HepG2 (cell line): ENCODE data around the gene ADAMTS2. TPM values are rescaled to one million over a fixed set of nuclear protein-coding genes. Genes with fewer than 3 reads are reported as not detected.
A peak's percentile ranks its signal among the peaks of the same experiment; 100 is the strongest.

ENCODE experiments used
- ELF1 ChIP-seq: sonication (generic); formaldehyde crosslinking; IDR thresholded peaks from 2 replicates; pipeline ENCODE4 v1.4.0; 2020; ENCODE audit warnings: missing genetic modification reagents
- ESRRA ChIP-seq: sonication (generic); formaldehyde crosslinking; IDR thresholded peaks from 2 replicates; pipeline ENCODE4 v1.5.1; 2020; ENCODE audit warnings: mild to moderate bottlenecking, low read depth, missing genetic modification reagents
- HOXD1 ChIP-seq: sonication (generic); formaldehyde crosslinking; IDR thresholded peaks from 2 replicates; pipeline ENCODE4 v1.5.0; 2020; ENCODE audit warnings: missing genetic modification reagents
- KDM5B ChIP-seq: sonication (generic); formaldehyde crosslinking; IDR thresholded peaks from 2 replicates; pipeline ENCODE4 v1.4.0; 2020; ENCODE audit warnings: missing genetic modification reagents, mild to moderate bottlenecking, borderline replicate concordance
- NRL ChIP-seq: sonication (generic); formaldehyde crosslinking; IDR thresholded peaks from 2 replicates; pipeline ENCODE4 v1.5.0; 2020; ENCODE audit warnings: missing genetic modification reagents, mild to moderate bottlenecking, moderate library complexity, borderline replicate concordance
- REL ChIP-seq: sonication (generic); formaldehyde crosslinking; conservative IDR thresholded peaks from 2 replicates; pipeline ENCODE4 v1.8.0; 2022; ENCODE audit warnings: mild to moderate bottlenecking, missing genetic modification reagents, moderate library complexity
- REXO4 ChIP-seq: sonication (generic); formaldehyde crosslinking; IDR thresholded peaks from 2 replicates; pipeline ENCODE4 v1.8.0; 2022; ENCODE audit warnings: missing genetic modification reagents, mild to moderate bottlenecking, borderline replicate concordance
- RFXAP ChIP-seq: sonication (generic); formaldehyde crosslinking; IDR thresholded peaks from 2 replicates; pipeline ENCODE4 v1.4.0; 2020; ENCODE audit warnings: missing genetic modification reagents, borderline replicate concordance
- SAP130 ChIP-seq: IDR thresholded peaks from 2 replicates; pipeline ENCODE4 v1.6.1; 2016; ENCODE audit warnings: low read depth
- SKI ChIP-seq: fragments of 450-650 bp; IDR thresholded peaks from one replicate; pipeline ENCODE4 v1.6.1; 2018; ENCODE audit warnings: mild to moderate bottlenecking; ENCODE audit not compliant: partially characterized antibody
- SNRNP70 ChIP-seq: fragments of 200-400 bp; formaldehyde crosslinking; IDR thresholded peaks from 2 replicates; pipeline ENCODE4 v1.6.1; 2017; ENCODE audit warnings: mild to moderate bottlenecking, low read depth, low read length, moderate library complexity
- ZBTB21 ChIP-seq: sonication (generic); formaldehyde crosslinking; IDR thresholded peaks from 2 replicates; pipeline ENCODE4 v1.4.0; 2020; ENCODE audit warnings: missing genetic modification reagents
- ZNF335 ChIP-seq: sonication (generic); formaldehyde crosslinking; IDR thresholded peaks from 2 replicates; pipeline ENCODE4 v1.4.0; 2020; ENCODE audit warnings: missing genetic modification reagents
- ZNF598 ChIP-seq: sonication (generic); formaldehyde crosslinking; IDR thresholded peaks from 2 replicates; pipeline ENCODE4 v1.5.1; 2020; ENCODE audit warnings: mild to moderate bottlenecking, missing genetic modification reagents, borderline replicate concordance
- ZNF644 ChIP-seq: IDR thresholded peaks from 2 replicates; pipeline ENCODE4 v1.6.1; 2016; ENCODE audit warnings: low read depth
- ZNF83 ChIP-seq: sonication (generic); formaldehyde crosslinking; IDR thresholded peaks from 2 replicates; pipeline ENCODE4 v1.4.0; 2020; ENCODE audit warnings: missing genetic modification reagents, mild to moderate bottlenecking, borderline replicate concordance
- polyA plus RNA-seq, 8 experiments: library from polyadenylated mRNA; depleted of rRNA in 3 of 8; stranded (reverse) in 7 of 8; unstranded in 1 of 8; fragments of >200 nt; fragmentation: Illumina TruSeq in 4 of 8; extraction: Trizol in 4 of 8; gene quantifications; 2 replicates each; pipeline versions ENCODE4 v1.2.1 to v1.2.3, GENCODE V29; 2011 to 2016; ENCODE audit warnings: low read depth in 4 of 8, missing spikeins in 1 of 8, mixed read lengths in 1 of 8; ENCODE audit not compliant: insufficient read depth in 1 of 8
- total RNA-seq, 5 experiments: library from RNA; depleted of rRNA; stranded (reverse); fragments of >200 nt; fragmentation: Illumina TruSeq; extraction: Trizol; gene quantifications; 2 replicates each; pipeline ENCODE4 v1.2.3, GENCODE V29; 2016; ENCODE audit warnings: low read depth in 1 of 5
- TF ChIP-seq, protein P1 (sequence below): sonication (generic); formaldehyde crosslinking; IDR thresholded peaks from 2 replicates; pipeline ENCODE4 v1.8.0; 2022; ENCODE audit warnings: mild to moderate bottlenecking, missing genetic modification reagents
- TF ChIP-seq, protein P2 (sequence below): sonication (generic); formaldehyde crosslinking; IDR thresholded peaks from 2 replicates; pipeline ENCODE4 v1.4.0; 2020; ENCODE audit warnings: mild to moderate bottlenecking, missing genetic modification reagents
- TF ChIP-seq, protein P3 (sequence below): sonication (generic); formaldehyde crosslinking; IDR thresholded peaks from 2 replicates; pipeline ENCODE4 v1.5.1; 2020; ENCODE audit warnings: mild to moderate bottlenecking, missing genetic modification reagents

The ADAMTS2 gene
- total and polyA plus RNA-seq, 2 of the 13 experiments (the other 11 are each of a cell fraction or from before 2014, with no cell fraction given), result 0.24 to 3.5 TPM

- TF ChIP-seq ZNF644 (CRISPR knock-in tag), result no peak
- TF ChIP-seq, protein P1, sequence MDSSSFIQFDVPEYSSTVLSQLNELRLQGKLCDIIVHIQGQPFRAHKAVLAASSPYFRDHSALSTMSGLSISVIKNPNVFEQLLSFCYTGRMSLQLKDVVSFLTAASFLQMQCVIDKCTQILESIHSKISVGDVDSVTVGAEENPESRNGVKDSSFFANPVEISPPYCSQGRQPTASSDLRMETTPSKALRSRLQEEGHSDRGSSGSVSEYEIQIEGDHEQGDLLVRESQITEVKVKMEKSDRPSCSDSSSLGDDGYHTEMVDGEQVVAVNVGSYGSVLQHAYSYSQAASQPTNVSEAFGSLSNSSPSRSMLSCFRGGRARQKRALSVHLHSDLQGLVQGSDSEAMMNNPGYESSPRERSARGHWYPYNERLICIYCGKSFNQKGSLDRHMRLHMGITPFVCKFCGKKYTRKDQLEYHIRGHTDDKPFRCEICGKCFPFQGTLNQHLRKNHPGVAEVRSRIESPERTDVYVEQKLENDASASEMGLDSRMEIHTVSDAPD (CRISPR knock-in tag), result no peak
- TF ChIP-seq SNRNP70, result no peak
- TF ChIP-seq ESRRA (CRISPR knock-in tag), result no peak
- TF ChIP-seq ZNF598 (CRISPR knock-in tag), result no peak
- TF ChIP-seq ELF1 (CRISPR knock-in tag), result 0 out of 2 replicates have a peak, but pooled peaks have one; percentile 32
- peak; percentile 27; the same call in 1 of the 2 replicates for TF ChIP-seq SAP130 (CRISPR knock-in tag)
- TF ChIP-seq REXO4 (CRISPR knock-in tag), result no peak
- TF ChIP-seq REL (CRISPR knock-in tag), result no peak; the same call in 1 of the 2 replicates
- no peak for TF ChIP-seq NRL (CRISPR knock-in tag)
- no peak for TF ChIP-seq SKI
- TF ChIP-seq ZNF335 (CRISPR knock-in tag), result no peak
- TF ChIP-seq HOXD1 (CRISPR knock-in tag), result no peak
- TF ChIP-seq ZBTB21 (CRISPR knock-in tag), result no peak
- TF ChIP-seq, protein P2, sequence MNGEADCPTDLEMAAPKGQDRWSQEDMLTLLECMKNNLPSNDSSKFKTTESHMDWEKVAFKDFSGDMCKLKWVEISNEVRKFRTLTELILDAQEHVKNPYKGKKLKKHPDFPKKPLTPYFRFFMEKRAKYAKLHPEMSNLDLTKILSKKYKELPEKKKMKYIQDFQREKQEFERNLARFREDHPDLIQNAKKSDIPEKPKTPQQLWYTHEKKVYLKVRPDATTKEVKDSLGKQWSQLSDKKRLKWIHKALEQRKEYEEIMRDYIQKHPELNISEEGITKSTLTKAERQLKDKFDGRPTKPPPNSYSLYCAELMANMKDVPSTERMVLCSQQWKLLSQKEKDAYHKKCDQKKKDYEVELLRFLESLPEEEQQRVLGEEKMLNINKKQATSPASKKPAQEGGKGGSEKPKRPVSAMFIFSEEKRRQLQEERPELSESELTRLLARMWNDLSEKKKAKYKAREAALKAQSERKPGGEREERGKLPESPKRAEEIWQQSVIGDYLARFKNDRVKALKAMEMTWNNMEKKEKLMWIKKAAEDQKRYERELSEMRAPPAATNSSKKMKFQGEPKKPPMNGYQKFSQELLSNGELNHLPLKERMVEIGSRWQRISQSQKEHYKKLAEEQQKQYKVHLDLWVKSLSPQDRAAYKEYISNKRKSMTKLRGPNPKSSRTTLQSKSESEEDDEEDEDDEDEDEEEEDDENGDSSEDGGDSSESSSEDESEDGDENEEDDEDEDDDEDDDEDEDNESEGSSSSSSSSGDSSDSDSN (CRISPR knock-in tag), result peak; percentile 58
- TF ChIP-seq, protein P3, sequence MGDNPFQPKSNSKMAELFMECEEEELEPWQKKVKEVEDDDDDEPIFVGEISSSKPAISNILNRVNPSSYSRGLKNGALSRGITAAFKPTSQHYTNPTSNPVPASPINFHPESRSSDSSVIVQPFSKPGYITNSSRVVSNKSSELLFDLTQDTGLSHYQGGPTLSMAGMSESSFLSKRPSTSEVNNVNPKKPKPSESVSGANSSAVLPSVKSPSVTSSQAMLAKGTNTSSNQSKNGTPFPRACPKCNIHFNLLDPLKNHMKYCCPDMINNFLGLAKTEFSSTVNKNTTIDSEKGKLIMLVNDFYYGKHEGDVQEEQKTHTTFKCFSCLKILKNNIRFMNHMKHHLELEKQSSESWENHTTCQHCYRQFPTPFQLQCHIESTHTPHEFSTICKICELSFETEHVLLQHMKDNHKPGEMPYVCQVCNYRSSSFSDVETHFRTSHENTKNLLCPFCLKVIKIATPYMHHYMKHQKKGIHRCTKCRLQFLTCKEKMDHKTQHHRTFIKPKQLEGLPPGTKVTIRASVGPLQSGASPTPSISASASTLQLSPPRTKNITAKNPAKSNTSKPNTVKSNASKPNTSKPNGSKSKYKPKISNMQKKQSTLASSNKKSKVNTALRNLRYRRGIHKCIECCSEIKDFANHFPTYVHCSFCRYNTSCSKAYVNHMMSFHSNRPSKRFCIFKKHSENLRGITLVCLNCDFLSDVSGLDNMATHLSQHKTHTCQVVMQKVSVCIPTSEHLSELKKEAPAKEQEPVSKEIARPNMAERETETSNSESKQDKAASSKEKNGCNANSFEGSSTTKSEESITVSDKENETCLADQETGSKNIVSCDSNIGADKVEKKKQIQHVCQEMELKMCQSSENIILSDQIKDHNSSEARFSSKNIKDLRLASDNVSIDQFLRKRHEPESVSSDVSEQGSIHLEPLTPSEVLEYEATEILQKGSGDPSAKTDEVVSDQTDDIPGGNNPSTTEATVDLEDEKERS (CRISPR knock-in tag), result no peak
- TF ChIP-seq RFXAP (CRISPR knock-in tag), result no peak
- TF ChIP-seq ZNF83 (CRISPR knock-in tag), result no peak
- TF ChIP-seq KDM5B (CRISPR knock-in tag), result no peak; the same call in 1 of the 2 replicates
These were observed 79.6 kb downstream of the ADAMTS2 start (continued) for GRCh38 chr5:179265514-179266290.
